ENCODE results near the gene COQ9.

The COQ9 gene

GRCh38 chr16:57412584-57412983 is 34.7 kb upstream of the COQ9 start:
- H3K36me3 ChIP-seq (ENCODE audit: control insufficient read depth, insufficient read depth, low read length) = no peaks in the 10 kb centered on the region
- H3K4me3 ChIP-seq (ENCODE audit: low read length) = no peak overlapping the region
- no peaks in the 10 kb centered on the region for H3K4me1 ChIP-seq (ENCODE audit: control insufficient read depth, insufficient read depth, low read length)
- H3K27me3 ChIP-seq (ENCODE audit: control insufficient read depth, insufficient read depth, low read length) = no peaks in the 10 kb centered on the region
- H3K27ac ChIP-seq (ENCODE audit: low read depth, low read length) = no peak overlapping the region
- no peak overlapping the region for H3K9ac ChIP-seq (ENCODE audit: low read length)

- H3K9ac ChIP-seq (ENCODE audit: low read length) = no peak overlapping the region
- H3K4me1 ChIP-seq (ENCODE audit: control insufficient read depth, insufficient read depth, low read length) = no peaks in the 10 kb centered on the region
- H3K4me3 ChIP-seq (ENCODE audit: low read length) = no peak overlapping the region
- no peaks in the 10 kb centered on the region for H3K27me3 ChIP-seq (ENCODE audit: control insufficient read depth, insufficient read depth, low read length)
- H3K36me3 ChIP-seq (ENCODE audit: control insufficient read depth, insufficient read depth, low read length) = no peaks in the 10 kb centered on the region
- H3K27ac ChIP-seq (ENCODE audit: low read depth, low read length) = no peak overlapping the region
Measured at GRCh38 chr16:57413301-57413730, 34.0 kb upstream of the COQ9 start.

- no peaks in the 10 kb centered on the region for H3K4me1 ChIP-seq (ENCODE audit: control insufficient read depth, insufficient read depth, low read length)
- H3K9ac ChIP-seq (ENCODE audit: low read length) = no peak overlapping the region
- no peaks in the 10 kb centered on the region for H3K36me3 ChIP-seq (ENCODE audit: control insufficient read depth, insufficient read depth, low read length)
- H3K4me3 ChIP-seq (ENCODE audit: low read length) = no peak overlapping the region
- no peak overlapping the region for H3K27ac ChIP-seq (ENCODE audit: low read depth, low read length)
- no peaks in the 10 kb centered on the region for H3K27me3 ChIP-seq (ENCODE audit: control insufficient read depth, insufficient read depth, low read length)
Measured at GRCh38 chr16:57413733-57414132, 33.5 kb upstream of the COQ9 start.

GRCh38 chr16:57416084-57416483 is 31.2 kb upstream of the COQ9 start:
- H3K27ac ChIP-seq (ENCODE audit: low read depth, low read length) = no peak overlapping the region
- H3K4me3 ChIP-seq (ENCODE audit: low read length) = no peak overlapping the region
- no peaks in the 10 kb centered on the region for H3K27me3 ChIP-seq (ENCODE audit: control insufficient read depth, insufficient read depth, low read length)
- no peaks in the 10 kb centered on the region for H3K36me3 ChIP-seq (ENCODE audit: control insufficient read depth, insufficient read depth, low read length)
- H3K9ac ChIP-seq (ENCODE audit: low read length) = no peak overlapping the region
- H3K4me1 ChIP-seq (ENCODE audit: control insufficient read depth, insufficient read depth, low read length) = peaks cover 4% of the 10 kb centered on the region

DNA sequence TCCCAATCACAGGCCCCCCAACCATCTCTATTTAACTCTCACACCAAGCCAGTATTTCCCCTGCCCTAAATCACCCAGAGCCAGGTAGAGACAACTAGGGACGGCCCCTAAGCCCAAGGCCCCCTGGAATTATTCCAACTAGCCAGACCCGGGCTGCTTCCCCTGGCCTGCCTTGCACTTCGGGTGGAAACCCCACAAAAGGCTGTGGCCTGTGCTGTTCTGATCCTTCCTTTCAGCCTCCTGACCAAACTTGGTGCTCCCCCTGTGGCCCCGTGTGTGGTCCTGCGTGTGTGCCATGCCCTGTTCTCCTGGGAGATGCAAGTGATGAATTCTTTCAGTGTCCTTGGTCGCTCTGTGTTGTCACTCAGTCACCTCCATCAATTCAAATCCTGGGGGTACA is 27.8 kb upstream of the COQ9 start:
- no peaks in the 10 kb centered on the region for H3K27me3 ChIP-seq (ENCODE audit: control insufficient read depth, insufficient read depth, low read length)
- no peak overlapping the region for H3K27ac ChIP-seq (ENCODE audit: low read depth, low read length)
- H3K4me1 ChIP-seq (ENCODE audit: control insufficient read depth, insufficient read depth, low read length) = peaks cover 4% of the 10 kb centered on the region
- no peak overlapping the region for H3K4me3 ChIP-seq (ENCODE audit: low read length)
- H3K9ac ChIP-seq (ENCODE audit: low read length) = no peak overlapping the region
- no peaks in the 10 kb centered on the region for H3K36me3 ChIP-seq (ENCODE audit: control insufficient read depth, insufficient read depth, low read length)

DNA sequence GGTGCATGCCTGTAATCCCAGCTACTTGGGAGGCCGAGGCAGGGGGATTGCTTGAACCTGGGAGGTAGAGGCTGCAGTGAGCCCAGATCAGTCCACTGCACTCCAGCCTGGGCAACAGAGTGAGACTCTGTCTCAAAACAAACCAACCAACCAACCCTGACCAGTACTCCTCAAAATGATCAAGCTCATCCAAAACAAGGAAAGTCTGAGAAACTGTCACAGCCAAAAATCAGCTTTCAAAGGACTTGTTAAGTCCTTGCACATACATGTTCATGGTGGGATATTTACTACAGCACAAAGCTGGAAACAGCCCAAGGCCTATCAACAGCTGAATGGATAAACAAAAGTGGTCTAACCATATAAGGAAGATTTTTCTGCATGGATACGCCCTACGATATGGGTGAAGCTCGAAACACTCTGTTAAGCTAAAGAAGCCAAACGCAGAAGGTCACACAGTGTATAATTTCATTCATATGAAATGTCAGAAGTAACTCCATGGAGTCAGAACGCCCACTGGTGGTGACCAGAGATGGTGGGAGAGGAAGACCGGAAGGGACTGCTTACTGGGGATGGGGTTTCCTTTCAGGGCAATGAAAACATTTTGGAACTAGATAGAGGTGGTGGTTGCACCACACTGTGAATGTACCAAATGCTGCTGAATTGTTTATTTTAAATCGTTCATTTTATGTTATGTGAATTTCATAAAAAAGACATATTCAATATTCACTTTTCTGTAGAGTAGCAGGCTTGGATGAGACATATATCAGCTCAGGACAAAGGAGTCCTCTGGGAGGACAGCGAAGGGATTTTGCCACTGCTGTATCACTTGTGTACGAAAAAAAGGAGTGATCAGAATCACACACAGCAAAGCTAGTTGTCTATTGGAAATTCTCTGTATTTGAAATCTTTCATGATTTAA is 25.0 kb upstream of the COQ9 start:
- H3K9ac ChIP-seq (ENCODE audit: low read length) = no peak overlapping the region
- no peak overlapping the region for H3K4me3 ChIP-seq (ENCODE audit: low read length)
- peaks cover 4% of the 10 kb centered on the region for H3K4me1 ChIP-seq (ENCODE audit: control insufficient read depth, insufficient read depth, low read length)
- no peak overlapping the region for H3K27ac ChIP-seq (ENCODE audit: low read depth, low read length)
- no peaks in the 10 kb centered on the region for H3K27me3 ChIP-seq (ENCODE audit: control insufficient read depth, insufficient read depth, low read length)
- no peaks in the 10 kb centered on the region for H3K36me3 ChIP-seq (ENCODE audit: control insufficient read depth, insufficient read depth, low read length)

DNA sequence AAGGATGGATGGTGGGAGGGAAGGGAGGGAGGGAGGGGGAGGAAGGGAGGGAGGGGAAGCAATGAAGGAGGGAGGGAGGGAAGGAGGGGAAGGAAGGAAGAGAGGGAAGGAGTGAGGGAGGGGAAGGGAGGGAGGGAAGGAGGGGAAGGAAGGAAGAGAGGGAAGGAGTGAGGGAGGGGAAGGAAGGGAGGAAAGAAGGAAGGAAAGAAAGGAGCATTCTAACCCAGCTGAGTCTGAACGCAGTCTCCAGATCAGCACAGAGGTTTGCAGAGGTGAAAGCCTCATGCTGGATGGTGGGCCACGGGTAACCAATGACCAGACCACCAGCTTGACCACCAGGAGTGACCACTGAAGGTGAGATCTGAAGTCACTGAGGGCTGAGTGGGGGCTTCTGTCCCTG is 24.1 kb upstream of the COQ9 start:
- Histone ChIP-seq H3K27me3 (ENCODE audit: control insufficient read depth, insufficient read depth, low read length) (no peaks in the 10 kb centered on the region), H3K27ac (ENCODE audit: low read depth, low read length) (no peak overlapping the region), H3K36me3 (ENCODE audit: control insufficient read depth, insufficient read depth, low read length) (peaks cover 1% of the 10 kb centered on the region), H3K4me3 (ENCODE audit: low read length) (no peak overlapping the region), H3K9ac (ENCODE audit: low read length) (no peak overlapping the region), H3K4me1 (ENCODE audit: control insufficient read depth, insufficient read depth, low read length) (peaks cover 4% of the 10 kb centered on the region)

DNA sequence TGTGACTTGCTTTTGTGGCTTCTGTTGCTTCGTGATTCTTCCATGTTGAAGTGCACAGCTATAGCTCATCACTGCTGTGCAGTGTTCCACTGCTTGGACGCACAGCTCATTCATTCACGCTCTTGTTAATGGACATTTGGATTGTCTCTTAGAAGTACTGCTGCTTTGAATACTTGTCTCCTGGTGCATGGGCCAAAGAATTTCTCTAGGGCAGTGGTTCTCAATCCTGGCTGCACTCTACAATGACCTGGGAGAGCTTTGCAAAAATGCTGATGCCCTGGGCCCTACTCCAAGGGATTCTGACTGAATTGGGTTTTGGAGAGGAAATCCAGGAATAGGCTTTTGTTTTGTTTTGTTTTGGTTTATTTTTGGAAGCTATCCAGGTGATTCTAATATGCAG is 22.7 kb upstream of the COQ9 start:
- Histone ChIP-seq H3K9ac (ENCODE audit: low read length) (no peak overlapping the region), H3K4me3 (ENCODE audit: low read length) (no peak overlapping the region), H3K4me1 (ENCODE audit: control insufficient read depth, insufficient read depth, low read length) (no peaks in the 10 kb centered on the region), H3K27me3 (ENCODE audit: control insufficient read depth, insufficient read depth, low read length) (no peaks in the 10 kb centered on the region), H3K27ac (ENCODE audit: low read depth, low read length) (no peak overlapping the region), H3K36me3 (ENCODE audit: control insufficient read depth, insufficient read depth, low read length) (peaks cover 6% of the 10 kb centered on the region)

GRCh38 chr16:57426356-57426755 is 20.9 kb upstream of the COQ9 start:
- H3K9ac ChIP-seq (ENCODE audit: low read length) = no peak overlapping the region
- no peaks in the 10 kb centered on the region for H3K27me3 ChIP-seq (ENCODE audit: control insufficient read depth, insufficient read depth, low read length)
- H3K27ac ChIP-seq (ENCODE audit: low read depth, low read length) = no peak overlapping the region
- H3K4me1 ChIP-seq (ENCODE audit: control insufficient read depth, insufficient read depth, low read length) = no peaks in the 10 kb centered on the region
- H3K36me3 ChIP-seq (ENCODE audit: control insufficient read depth, insufficient read depth, low read length) = peaks cover 20% of the 10 kb centered on the region
- H3K4me3 ChIP-seq (ENCODE audit: low read length) = no peak overlapping the region

GRCh38 chr16:57427307-57427706 is 20.0 kb upstream of the COQ9 start:
- Histone ChIP-seq H3K9ac (ENCODE audit: low read length) (no peak overlapping the region), H3K27ac (ENCODE audit: low read depth, low read length) (no peak overlapping the region), H3K4me3 (ENCODE audit: low read length) (no peak overlapping the region), H3K36me3 (ENCODE audit: control insufficient read depth, insufficient read depth, low read length) (peaks cover 21% of the 10 kb centered on the region), H3K4me1 (ENCODE audit: control insufficient read depth, insufficient read depth, low read length) (no peaks in the 10 kb centered on the region), H3K27me3 (ENCODE audit: control insufficient read depth, insufficient read depth, low read length) (no peaks in the 10 kb centered on the region)

- Histone ChIP-seq H3K4me1 (ENCODE audit: control insufficient read depth, insufficient read depth, low read length) (no peaks in the 10 kb centered on the region), H3K9ac (ENCODE audit: low read length) (no peak overlapping the region), H3K27ac (ENCODE audit: low read depth, low read length) (no peak overlapping the region), H3K27me3 (ENCODE audit: control insufficient read depth, insufficient read depth, low read length) (no peaks in the 10 kb centered on the region), H3K36me3 (ENCODE audit: control insufficient read depth, insufficient read depth, low read length) (peaks cover 25% of the 10 kb centered on the region), H3K4me3 (ENCODE audit: low read length) (no peak overlapping the region)
Measured at GRCh38 chr16:57427824-57428223, 19.5 kb upstream of the COQ9 start.

- H3K27me3 ChIP-seq (ENCODE audit: control insufficient read depth, insufficient read depth, low read length) = no peaks in the 10 kb centered on the region
- no peak overlapping the region for H3K9ac ChIP-seq (ENCODE audit: low read length)
- H3K4me1 ChIP-seq (ENCODE audit: control insufficient read depth, insufficient read depth, low read length) = no peaks in the 10 kb centered on the region
- peaks cover 36% of the 10 kb centered on the region for H3K36me3 ChIP-seq (ENCODE audit: control insufficient read depth, insufficient read depth, low read length)
- H3K27ac ChIP-seq (ENCODE audit: low read depth, low read length) = no peak overlapping the region
- no peak overlapping the region for H3K4me3 ChIP-seq (ENCODE audit: low read length)
Measured at GRCh38 chr16:57430955-57431354, 16.3 kb upstream of the COQ9 start.

GRCh38 chr16:57432505-57432904 is 14.8 kb upstream of the COQ9 start:
- Histone ChIP-seq H3K27me3 (ENCODE audit: control insufficient read depth, insufficient read depth, low read length) (no peaks in the 10 kb centered on the region), H3K27ac (ENCODE audit: low read depth, low read length) (no peak overlapping the region), H3K4me3 (ENCODE audit: low read length) (no peak overlapping the region), H3K4me1 (ENCODE audit: control insufficient read depth, insufficient read depth, low read length) (no peaks in the 10 kb centered on the region), H3K36me3 (ENCODE audit: control insufficient read depth, insufficient read depth, low read length) (peaks cover 38% of the 10 kb centered on the region), H3K9ac (ENCODE audit: low read length) (no peak overlapping the region)

All from rectal smooth muscle tissue (tissue), 1 donor.